Transverse colon (tissue), 4 donors: ENCODE measurements around the gene RAD54L. TPM values are rescaled to one million over a fixed set of nuclear protein-coding genes. Genes with fewer than 3 reads are reported as not detected.

Experiments used
- DNase-seq: peaks from one replicate; pipeline ENCODE4 v3.0.0-alpha.2; 2019
- H3K27ac ChIP-seq, 4 donors: fragments of 200-600 bp; sonication (generic); 2 replicates each; pipeline ENCODE4 v1.5.1; 2016 to 2018; ENCODE audit warnings: inconsistent platforms in 4 of 4
- H3K27me3 ChIP-seq: fragments of 200-600 bp; sonication (generic); 2 replicates; pipeline ENCODE4 v1.5.1; 2017; ENCODE audit warnings: inconsistent platforms
- H3K36me3 ChIP-seq, 4 donors: fragments of 200-600 bp; sonication (generic); 2 replicates each; pipeline ENCODE4 v1.5.1; 2017 to 2019; ENCODE audit warnings: inconsistent platforms in 4 of 4
- H3K4me1 ChIP-seq, 4 donors: fragments of 200-600 bp; sonication (generic); 2 replicates each; pipeline ENCODE4 v1.5.1; 2017 to 2020; ENCODE audit warnings: inconsistent platforms in 4 of 4
- H3K4me3 ChIP-seq, 4 donors: fragments of 200-600 bp; sonication (generic); 1 replicate in 1 of 4; 2 replicates in 3 of 4; pipeline versions ENCODE4 v1.5.1 to v1.6.1; 2017 to 2019; ENCODE audit warnings: inconsistent platforms in 4 of 4
- H3K9me3 ChIP-seq, 2 donors: fragments of 200-600 bp; sonication (generic); 2 replicates each; pipeline ENCODE4 v1.5.1; 2017 to 2019; ENCODE audit warnings: inconsistent platforms in 2 of 2
- CTCF ChIP-seq, 5 experiments: fragments of 200-600 bp in 3 of 5; fragments of 450-650 bp in 2 of 5; sonication (generic) in 3 of 5; IDR thresholded peaks; 1 replicate in 2 of 5; 2 replicates in 3 of 5; pipeline ENCODE4 v1.5.1; 2016 to 2017; ENCODE audit warnings: antibody characterized with exemption in 5 of 5, inconsistent platforms in 3 of 5, mild to moderate bottlenecking in 2 of 5, moderate library complexity in 1 of 5
- EP300 ChIP-seq: sonication (generic); formaldehyde crosslinking; IDR thresholded peaks from one replicate; pipeline ENCODE4 v1.6.1; 2017; ENCODE audit warnings: antibody characterized with exemption, low read depth
- POLR2A ChIP-seq: fragments of 450-650 bp; IDR thresholded peaks from one replicate; pipeline ENCODE4 v1.6.1; 2016; ENCODE audit warnings: antibody characterized with exemption, mild to moderate bottlenecking, moderate library complexity
- POLR2AphosphoS5 ChIP-seq, 3 donors: sonication (generic); formaldehyde crosslinking; IDR thresholded peaks; one replicate each; pipeline ENCODE4 v1.6.1; 2016; ENCODE audit warnings: antibody characterized with exemption in 3 of 3
- WGBS, 2 donors: methylation state at CpG; one replicate each; pipeline ENCODE4 v1.1.5; 2018; ENCODE audit warnings: low coverage in 1 of 2; 5-methylcytosine and 5-hydroxymethylcytosine counted together
- in situ Hi-C, 4 donors: fragments of 200-750 bp; cut with MboI; loops; one replicate each; pipeline versions ENCODE4 v1.15.0 to v1.15.1; 2017; ENCODE audit warnings: low sequenced_read_pairs in 3 of 4, low pct_ligation_motif_present in 1 of 4, low pct_unique_long_range_greater_than_20kb in 1 of 4
- intact Hi-C: fragments of 100-400 bp; cut with DNase I; formaldehyde crosslinking; loops from one replicate; pipeline ENCODE4 v1.15.1; 2023; ENCODE audit warnings: low total_unique reads
- total RNA-seq, 4 donors: library from RNA; depleted of rRNA; stranded (reverse); fragments of >200 nt; gene quantifications; one replicate each; pipeline ENCODE4 v1.1.0, GENCODE V29; 2016

Gene RAD54L
- total RNA-seq, 4 donors from 2014 or later = 1.3 to 69.9 (median 3.6) TPM

- Histone ChIP-seq H3K4me3 (no peak overlapping the region), H3K36me3 (no peaks in the 10 kb centered on the region), H3K9me3 (no peaks in the 10 kb centered on the region), H3K27me3 (no peaks in the 10 kb centered on the region), H3K4me1 (peaks cover 4 to 16% (median 12%) of the 10 kb centered on the region in 4 donors), H3K27ac (no peak overlapping the region)
- no peak for DNase-seq
- in situ Hi-C loops (no loop called here), intact Hi-C loops (no loop called here)
- WGBS, 2 donors = 52 to 92% methylated on average over 2 of the region's 2 CpGs
- TF ChIP-seq POLR2A = no peak
- no peak for TF ChIP-seq EP300
- TF ChIP-seq POLR2AphosphoS5 (IDR thresholded peaks at IDR 0.05) = no peak
- no peak for TF ChIP-seq CTCF (IDR thresholded peaks at IDR 0.05)
Observed at GRCh38 chr1:46206399-46206798, 41.2 kb upstream of the RAD54L start.

GRCh38 chr1:46210561-46210960 is 37.0 kb upstream of the RAD54L start:
- peaks cover 0 to 4% (median 3%) of the 10 kb centered on the region in 4 donors for H3K4me1 ChIP-seq
- WGBS, 2 donors = 89 to 100% methylated on average over 2 to 3 of the region's 3 CpGs
- H3K27me3 ChIP-seq = no peaks in the 10 kb centered on the region
- DNase-seq = no peak
- H3K27ac ChIP-seq = no peak overlapping the region
- H3K36me3 ChIP-seq = no peaks in the 10 kb centered on the region
- intact Hi-C loops = no loop called here
- in situ Hi-C loops = no loop called here
- no peak for TF ChIP-seq POLR2A
- TF ChIP-seq POLR2AphosphoS5 (IDR thresholded peaks at IDR 0.05) = no peak
- no peak overlapping the region for H3K4me3 ChIP-seq
- no peaks in the 10 kb centered on the region for H3K9me3 ChIP-seq

- no peak overlapping the region for H3K27ac ChIP-seq
- intact Hi-C loops = no loop called here
- H3K4me3 ChIP-seq = no peak overlapping the region
- H3K4me1 ChIP-seq = peaks cover 0 to under 1% (median 0%) of the 10 kb centered on the region in 4 donors
- TF ChIP-seq POLR2AphosphoS5 (IDR thresholded peaks at IDR 0.05) = no peak
- no peak for TF ChIP-seq POLR2A
- TF ChIP-seq EP300 = no peak
- no peak for TF ChIP-seq CTCF (IDR thresholded peaks at IDR 0.05)
- H3K27me3 ChIP-seq = no peaks in the 10 kb centered on the region
- no peak for DNase-seq
- in situ Hi-C loops = no loop called here
- H3K9me3 ChIP-seq = no peaks in the 10 kb centered on the region
- 79 to 100% methylated on average over 1 to 2 of the region's 2 CpGs for WGBS, 2 donors
- no peaks in the 10 kb centered on the region for H3K36me3 ChIP-seq
Observed at GRCh38 chr1:46211051-46211450, 36.5 kb upstream of the RAD54L start.

- in situ Hi-C loops = no loop called here
Observed at GRCh38 chr1:46215504-46215903, 32.1 kb upstream of the RAD54L start.

More at GRCh38 chr1:46215504-46215903, 32.1 kb upstream of the RAD54L start:
- Histone ChIP-seq H3K27me3 (no peaks in the 10 kb centered on the region), H3K27ac (no peak overlapping the region), H3K4me1 (no peaks in the 10 kb centered on the region), H3K36me3 (no peaks in the 10 kb centered on the region), H3K9me3 (no peaks in the 10 kb centered on the region), H3K4me3 (no peak overlapping the region)
- intact Hi-C loops = no loop called here
- TF ChIP-seq CTCF (IDR thresholded peaks at IDR 0.05) = no peak
- no peak for TF ChIP-seq POLR2A
- TF ChIP-seq EP300 = no peak
- TF ChIP-seq POLR2AphosphoS5 (IDR thresholded peaks at IDR 0.05) = no peak
- no peak for DNase-seq
